ENCODE data around the gene ANO6.

DNA sequence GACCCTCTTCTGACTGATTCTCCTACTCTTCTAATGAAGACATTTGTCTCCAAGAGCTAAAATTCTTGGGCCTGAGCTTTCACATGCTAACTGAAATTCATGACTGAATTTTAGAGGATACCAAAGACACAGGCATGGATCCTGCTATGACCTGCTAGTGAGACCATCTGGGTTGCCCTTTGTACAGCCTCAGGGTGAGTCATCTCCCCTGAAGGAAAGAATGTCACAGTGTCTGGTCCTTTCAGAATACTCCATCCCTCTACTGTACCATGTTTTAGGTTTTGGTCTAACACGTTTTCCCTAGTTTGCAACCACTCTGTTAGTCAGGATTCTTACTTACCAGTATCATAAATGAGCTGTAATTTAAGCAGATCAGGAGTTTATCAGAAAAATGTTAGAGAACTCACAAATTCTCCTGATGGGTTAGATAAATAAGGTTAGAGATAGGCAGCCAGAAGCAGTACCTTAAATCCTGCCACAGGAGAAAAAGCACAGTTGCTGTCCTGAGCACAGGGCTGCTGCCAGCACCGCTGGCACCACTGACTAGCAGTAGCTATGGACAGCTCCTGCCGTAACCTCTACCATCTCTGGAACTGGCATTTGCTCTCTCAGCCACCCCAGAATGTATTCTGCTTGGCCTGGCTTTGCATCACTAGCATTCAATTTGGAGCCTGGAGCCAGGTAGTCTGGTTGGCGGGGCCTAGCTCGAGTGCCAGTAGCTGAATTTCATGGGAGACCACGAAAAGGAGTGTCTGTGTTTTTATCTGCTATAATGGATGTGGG is 127.6 kb downstream of the ANO6 start:
- TF ChIP-seq, protein P1, sequence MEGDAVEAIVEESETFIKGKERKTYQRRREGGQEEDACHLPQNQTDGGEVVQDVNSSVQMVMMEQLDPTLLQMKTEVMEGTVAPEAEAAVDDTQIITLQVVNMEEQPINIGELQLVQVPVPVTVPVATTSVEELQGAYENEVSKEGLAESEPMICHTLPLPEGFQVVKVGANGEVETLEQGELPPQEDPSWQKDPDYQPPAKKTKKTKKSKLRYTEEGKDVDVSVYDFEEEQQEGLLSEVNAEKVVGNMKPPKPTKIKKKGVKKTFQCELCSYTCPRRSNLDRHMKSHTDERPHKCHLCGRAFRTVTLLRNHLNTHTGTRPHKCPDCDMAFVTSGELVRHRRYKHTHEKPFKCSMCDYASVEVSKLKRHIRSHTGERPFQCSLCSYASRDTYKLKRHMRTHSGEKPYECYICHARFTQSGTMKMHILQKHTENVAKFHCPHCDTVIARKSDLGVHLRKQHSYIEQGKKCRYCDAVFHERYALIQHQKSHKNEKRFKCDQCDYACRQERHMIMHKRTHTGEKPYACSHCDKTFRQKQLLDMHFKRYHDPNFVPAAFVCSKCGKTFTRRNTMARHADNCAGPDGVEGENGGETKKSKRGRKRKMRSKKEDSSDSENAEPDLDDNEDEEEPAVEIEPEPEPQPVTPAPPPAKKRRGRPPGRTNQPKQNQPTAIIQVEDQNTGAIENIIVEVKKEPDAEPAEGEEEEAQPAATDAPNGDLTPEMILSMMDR (IDR thresholded peaks at IDR 0.05) = no peak
- TF ChIP-seq EZH2 (IDR thresholded peaks at IDR 0.05) = no peak
- no peak for TF ChIP-seq EZH2phosphoT487 (IDR thresholded peaks at IDR 0.05)

All from neural progenitor cell (in vitro differentiated cells).